ENCODE measurements around the gene NHERF2.

NHERF2 gene

GRCh38 chr16:2084895-2085625, 58.4 kb downstream of the NHERF2 start:
- no peak for DNase-seq

GRCh38 chr16:2085669-2086068, 59.0 kb downstream of the NHERF2 start:
- no peak for DNase-seq

GRCh38 chr16:2086106-2086742, 59.5 kb downstream of the NHERF2 start:
- DNase-seq = no peak

- no peak for DNase-seq
Measured at GRCh38 chr16:2086812-2087747, 60.4 kb downstream of the NHERF2 start.

GRCh38 chr16:2087748-2088631, 61.3 kb downstream of the NHERF2 start:
- DNase-seq = no peak
